GM12878 (cell line): ENCODE results near the gene FAM3B. TPM values are rescaled to one million over a fixed set of nuclear protein-coding genes. Genes with fewer than 3 reads are reported as not detected.

Source experiments
- ATAC-seq: fragments of 200-7000 bp; cut with Tn5 transposase; 3 replicates; pipeline ENCODE4 v1.9.1; 2020; ENCODE audit warnings: mild to moderate bottlenecking, moderate library complexity
- BruUV-seq: library from RNA; stranded (reverse); fragments of 400-500 nt; replicated peaks from 2 replicates; lab custom pipeline; 2021; lab: Mats Ljungman, UMichigan
- CTCF ChIA-PET: fragments of 300-600 bp; sonication (Branson Sonifier 250); formaldehyde crosslinking; extraction: SDS; loops from one replicate; lab custom pipeline; 2021; ENCODE audit warnings: inconsistent platforms; lab: Yijun Ruan, JAX
- POLR2A ChIA-PET: fragments of 350-600 bp; formaldehyde crosslinking; extraction: SDS; loops from one replicate; lab custom pipeline; 2021; ENCODE audit warnings: inconsistent platforms; lab: Charles Lee
- RAD21 ChIA-PET: fragments of 300-600 bp; sonication (Branson Sonifier 250); formaldehyde crosslinking; loops from one replicate; lab custom pipeline; 2023; ENCODE audit warnings: antibody characterized with exemption; ENCODE audit not compliant: unreplicated experiment; lab: Charles Lee
- SMC1A ChIA-PET: fragments of 300-600 bp; sonication (Branson Sonifier 250); formaldehyde crosslinking; loops from one replicate; lab custom pipeline; 2023; ENCODE audit not compliant: unreplicated experiment, uncharacterized antibody; lab: Charles Lee
- DNase-seq: peaks from one replicate; pipeline ENCODE4 v3.0.0-alpha.2; 2011; ENCODE audit warnings: low read depth, low spot score
- FAIRE-seq: peaks from 3 replicates; lab custom pipeline; 2011; peaks lifted over from hg19 to GRCh38; lab: Jason Lieb, UNC
- H2AFZ ChIP-seq: 2 replicates; pipeline ENCODE4 v1.6.0; 2011; ENCODE audit warnings: low read depth, low read length, control low read depth; ENCODE audit not compliant: control insufficient read depth
- H3K27ac ChIP-seq: 2 replicates; pipeline ENCODE4 v1.5.1; 2011; ENCODE audit warnings: control low read depth; ENCODE audit not compliant: control insufficient read depth, insufficient read depth
- H3K27me3 ChIP-seq, 2 experiments: replicated peaks in 1 of 2; 2 replicates each; pipeline versions ENCODE4 v1.6.0 to v1.6.1; 2011; ENCODE audit warnings: low read length in 1 of 2; ENCODE audit not compliant: control insufficient read depth in 2 of 2, insufficient read depth in 2 of 2
- H3K36me3 ChIP-seq, 2 experiments: 2 replicates each; pipeline ENCODE4 v1.5.1; 2011; ENCODE audit warnings: low read length in 1 of 2; ENCODE audit not compliant: control insufficient read depth in 2 of 2, insufficient read depth in 2 of 2
- H3K4me1 ChIP-seq: 2 replicates; pipeline ENCODE4 v1.6.1; 2011; ENCODE audit warnings: mild to moderate bottlenecking, low read length, moderate library complexity, mixed read lengths; ENCODE audit not compliant: control insufficient read depth, insufficient read depth
- H3K4me2 ChIP-seq: 2 replicates; pipeline ENCODE4 v1.6.0; 2011; ENCODE audit warnings: control low read depth; ENCODE audit not compliant: control insufficient read depth, insufficient read depth
- H3K4me3 ChIP-seq: fragments of 200-600 bp; sonication (generic); 2 replicates; pipeline ENCODE4 v1.5.1; 2016
- H3K79me2 ChIP-seq: 2 replicates; pipeline ENCODE4 v1.6.0; 2011; ENCODE audit warnings: low read length; ENCODE audit not compliant: control insufficient read depth, insufficient read depth
- H3K9ac ChIP-seq: 2 replicates; pipeline ENCODE4 v1.8.0; 2011; ENCODE audit warnings: low read length, control low read depth, mixed read lengths; ENCODE audit not compliant: control insufficient read depth, insufficient read depth
- H3K9me3 ChIP-seq: replicated peaks from 3 replicates; pipeline ENCODE4 v1.5.1; 2011; ENCODE audit warnings: mild to moderate bottlenecking, low read length; ENCODE audit not compliant: control insufficient read depth, insufficient read depth
- H4K20me1 ChIP-seq: 2 replicates; pipeline ENCODE4 v1.6.0; 2011; ENCODE audit not compliant: control insufficient read depth, insufficient read depth
- BCL11A ChIP-seq: IDR thresholded peaks from 2 replicates; pipeline ENCODE4 v1.6.1; 2011; ENCODE audit warnings: low read depth, low read length
- CHD1 ChIP-seq: IDR thresholded peaks from 2 replicates; pipeline ENCODE4 v1.6.1; 2012; ENCODE audit warnings: low read depth, low read length, improper control_type of control experiment
- CREB1 ChIP-seq: IDR thresholded peaks from 2 replicates; pipeline ENCODE4 v1.6.1; 2012; ENCODE audit warnings: low read depth, mild to moderate bottlenecking, inconsistent platforms
- DPF2 ChIP-seq: fragments of 450-650 bp; IDR thresholded peaks from 2 replicates; pipeline ENCODE4 v1.6.1; 2017; ENCODE audit warnings: mild to moderate bottlenecking
- KAT2A ChIP-seq: conservative IDR thresholded peaks from 2 replicates; pipeline ENCODE4 v1.6.1; 2011; ENCODE audit warnings: low read depth, low read length; ENCODE audit not compliant: control insufficient read depth
- NFIC ChIP-seq: IDR thresholded peaks from 2 replicates; pipeline ENCODE4 v1.6.1; 2012; ENCODE audit warnings: low read depth, mild to moderate bottlenecking, inconsistent platforms, low read length, moderate library complexity
- SMAD1 ChIP-seq: fragments of 450-650 bp; IDR thresholded peaks from 2 replicates; pipeline ENCODE4 v1.6.1; 2018; ENCODE audit warnings: mild to moderate bottlenecking, low read depth; ENCODE audit not compliant: partially characterized antibody
- TBL1XR1 ChIP-seq: IDR thresholded peaks from 2 replicates; pipeline ENCODE4 v1.6.1; 2012; ENCODE audit warnings: low read depth, low read length, improper control_type of control experiment
- WGBS: methylation state at CpG from one replicate; pipeline ENCODE4 v1.1.6; 2016; ENCODE audit warnings: low lambda C conversion rate; ENCODE audit not compliant: insufficient replicate concordance, insufficient coverage; ENCODE audit errors: missing lambda C conversion rate; 5-methylcytosine and 5-hydroxymethylcytosine counted together
- in situ Hi-C: fragments of 300-500 bp; cut with MboI; formaldehyde crosslinking; loops from 9 replicates; pipeline ENCODE4 v1.14.3; 2018; ENCODE audit warnings: mixed read lengths
- intact Hi-C: fragments of 100-400 bp; cut with micrococcal nuclease; formaldehyde crosslinking; loops from one replicate; pipeline ENCODE4 v1.14.2; 2022; ENCODE audit not compliant: unreplicated experiment
- polyA plus RNA-seq, 11 experiments: library from polyadenylated mRNA; depleted of rRNA in 4 of 11; unstranded in 6 of 11; stranded (reverse) in 5 of 11; fragments of >200 nt; fragmentation: Nextera tagmentation in 4 of 11; fragmentation: Illumina TruSeq in 1 of 11; extraction: Ambion mirVana in 4 of 11; extraction: Trizol in 1 of 11; gene quantifications; 1 replicate in 1 of 11; 2 replicates in 10 of 11; pipeline versions ENCODE4 v1.2.1 to v1.2.3, GENCODE V29; 2011 to 2016; ENCODE audit warnings: inconsistent platforms in 2 of 11, missing spikeins in 2 of 11, low read depth in 1 of 11
- total RNA-seq, 4 experiments: library from RNA; depleted of rRNA in 3 of 4; stranded (reverse); fragments of >200 nt in 3 of 4; fragmentation: Illumina TruSeq in 1 of 4; extraction: Trizol in 1 of 4; gene quantifications; 2 replicates each; pipeline versions ENCODE4 v1.2.1 to v1.2.3, GENCODE V29; 2013 to 2021
- TF ChIP-seq, protein P1 (sequence below): IDR thresholded peaks from 2 replicates; pipeline ENCODE4 v1.6.1; 2011; ENCODE audit warnings: borderline replicate concordance, low read depth, mild to moderate bottlenecking, moderate library complexity, mixed read lengths, low read length; ENCODE audit not compliant: insufficient read depth; ENCODE audit errors: extremely low read length
- TF ChIP-seq, protein P2 (sequence below): IDR thresholded peaks from 2 replicates; pipeline ENCODE4 v1.6.1; 2012; ENCODE audit warnings: low read depth, low read length, improper control_type of control experiment
- TF ChIP-seq, protein P3 (sequence below): fragments of 450-650 bp; IDR thresholded peaks from 2 replicates; pipeline ENCODE4 v1.6.1; 2018; ENCODE audit warnings: mild to moderate bottlenecking, low read depth, moderate library complexity; ENCODE audit not compliant: partially characterized antibody
- TF ChIP-seq, protein P4 (sequence below): fragments of 450-650 bp; IDR thresholded peaks from 2 replicates; pipeline ENCODE4 v1.6.1; 2017; ENCODE audit warnings: low read depth, mild to moderate bottlenecking, moderate library complexity

The FAM3B gene
- total and polyA plus RNA-seq, 10 of the 15 experiments (the other 5 are each of a cell fraction or from before 2014, with no cell fraction given), result 0.12 TPM; not detected in 9

DNA sequence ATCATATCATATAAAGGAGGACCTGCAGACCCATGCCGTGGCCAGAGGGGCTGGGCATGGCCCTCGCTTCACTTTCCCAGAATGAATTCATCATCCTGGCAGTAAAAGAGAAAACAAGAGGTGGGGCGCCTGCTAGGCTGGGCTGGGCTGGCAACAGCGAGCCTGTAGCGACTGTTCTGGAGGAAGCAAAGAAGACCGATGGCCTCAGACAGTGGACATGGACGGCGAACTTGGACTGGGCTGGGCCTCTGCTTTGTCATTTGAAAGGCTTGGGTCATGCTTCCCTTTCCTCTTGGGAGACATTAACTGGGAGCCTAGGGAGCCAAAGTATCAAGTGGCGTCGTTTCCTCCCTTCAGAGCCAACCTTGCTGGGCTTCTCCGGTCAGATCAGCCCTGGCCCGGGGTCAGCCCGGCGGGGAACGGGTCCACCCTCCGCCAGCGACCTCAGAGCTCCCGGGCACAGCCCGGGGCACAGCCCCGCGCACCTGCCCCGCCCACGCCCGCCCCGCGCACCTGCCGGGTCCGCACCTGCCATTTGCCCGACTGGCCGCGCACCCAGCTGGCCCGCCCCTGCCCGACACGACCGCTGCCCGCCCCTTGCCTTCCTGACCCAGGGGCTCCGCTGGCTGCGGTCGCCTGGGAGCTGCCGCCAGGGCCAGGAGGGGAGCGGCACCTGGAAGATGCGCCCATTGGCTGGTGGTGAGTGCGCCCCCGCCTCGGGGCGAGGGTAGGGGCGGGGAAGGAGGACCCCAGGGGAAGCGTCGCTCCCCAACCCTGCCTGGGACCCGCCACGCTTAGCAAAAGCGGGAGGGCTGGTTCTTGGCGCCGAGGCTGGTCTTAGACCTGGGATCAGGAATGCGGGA is at the start of gene FAM3B (continued):
- TF ChIP-seq, protein P1, sequence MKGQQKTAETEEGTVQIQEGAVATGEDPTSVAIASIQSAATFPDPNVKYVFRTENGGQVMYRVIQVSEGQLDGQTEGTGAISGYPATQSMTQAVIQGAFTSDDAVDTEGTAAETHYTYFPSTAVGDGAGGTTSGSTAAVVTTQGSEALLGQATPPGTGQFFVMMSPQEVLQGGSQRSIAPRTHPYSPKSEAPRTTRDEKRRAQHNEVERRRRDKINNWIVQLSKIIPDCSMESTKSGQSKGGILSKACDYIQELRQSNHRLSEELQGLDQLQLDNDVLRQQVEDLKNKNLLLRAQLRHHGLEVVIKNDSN, result no peak
- TF ChIP-seq BCL11A (no peak), NFIC (no peak), CHD1 (no peak), CREB1 (no peak)

DNA sequence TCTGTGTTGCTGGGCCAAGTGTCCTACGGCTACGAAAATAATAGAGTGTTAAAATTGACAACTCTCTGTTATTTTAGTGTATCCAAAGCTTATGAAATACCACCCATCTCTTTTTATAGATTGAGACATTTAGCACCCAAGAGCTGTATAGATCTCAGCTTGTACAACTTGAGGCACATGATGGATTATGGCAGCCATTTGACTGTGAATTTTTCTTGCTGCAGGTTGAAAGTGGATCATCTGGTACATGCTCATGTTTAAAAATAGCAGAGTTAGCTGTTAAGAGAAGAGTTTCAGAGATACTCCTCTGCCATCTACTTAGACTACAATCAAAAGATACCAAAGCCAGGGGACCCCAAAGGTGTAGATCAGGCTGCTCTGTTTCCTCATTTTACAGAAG is 49.3 kb upstream of the FAM3B start:
- no TSS peak for BruUV-seq
- H3K79me2 ChIP-seq, result no peaks in the 10 kb centered on the region
- TF ChIP-seq, protein P2, sequence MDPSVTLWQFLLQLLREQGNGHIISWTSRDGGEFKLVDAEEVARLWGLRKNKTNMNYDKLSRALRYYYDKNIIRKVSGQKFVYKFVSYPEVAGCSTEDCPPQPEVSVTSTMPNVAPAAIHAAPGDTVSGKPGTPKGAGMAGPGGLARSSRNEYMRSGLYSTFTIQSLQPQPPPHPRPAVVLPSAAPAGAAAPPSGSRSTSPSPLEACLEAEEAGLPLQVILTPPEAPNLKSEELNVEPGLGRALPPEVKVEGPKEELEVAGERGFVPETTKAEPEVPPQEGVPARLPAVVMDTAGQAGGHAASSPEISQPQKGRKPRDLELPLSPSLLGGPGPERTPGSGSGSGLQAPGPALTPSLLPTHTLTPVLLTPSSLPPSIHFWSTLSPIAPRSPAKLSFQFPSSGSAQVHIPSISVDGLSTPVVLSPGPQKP, result no peak
- TF ChIP-seq SMAD1 (no peak), KAT2A (no peak), TBL1XR1 (no peak), DPF2 (no peak)
- TF ChIP-seq, protein P3, sequence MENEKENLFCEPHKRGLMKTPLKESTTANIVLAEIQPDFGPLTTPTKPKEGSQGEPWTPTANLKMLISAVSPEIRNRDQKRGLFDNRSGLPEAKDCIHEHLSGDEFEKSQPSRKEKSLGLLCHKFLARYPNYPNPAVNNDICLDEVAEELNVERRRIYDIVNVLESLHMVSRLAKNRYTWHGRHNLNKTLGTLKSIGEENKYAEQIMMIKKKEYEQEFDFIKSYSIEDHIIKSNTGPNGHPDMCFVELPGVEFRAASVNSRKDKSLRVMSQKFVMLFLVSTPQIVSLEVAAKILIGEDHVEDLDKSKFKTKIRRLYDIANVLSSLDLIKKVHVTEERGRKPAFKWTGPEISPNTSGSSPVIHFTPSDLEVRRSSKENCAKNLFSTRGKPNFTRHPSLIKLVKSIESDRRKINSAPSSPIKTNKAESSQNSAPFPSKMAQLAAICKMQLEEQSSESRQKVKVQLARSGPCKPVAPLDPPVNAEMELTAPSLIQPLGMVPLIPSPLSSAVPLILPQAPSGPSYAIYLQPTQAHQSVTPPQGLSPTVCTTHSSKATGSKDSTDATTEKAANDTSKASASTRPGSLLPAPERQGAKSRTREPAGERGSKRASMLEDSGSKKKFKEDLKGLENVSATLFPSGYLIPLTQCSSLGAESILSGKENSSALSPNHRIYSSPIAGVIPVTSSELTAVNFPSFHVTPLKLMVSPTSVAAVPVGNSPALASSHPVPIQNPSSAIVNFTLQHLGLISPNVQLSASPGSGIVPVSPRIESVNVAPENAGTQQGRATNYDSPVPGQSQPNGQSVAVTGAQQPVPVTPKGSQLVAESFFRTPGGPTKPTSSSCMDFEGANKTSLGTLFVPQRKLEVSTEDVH, result no peak
- TF ChIP-seq, protein P4, sequence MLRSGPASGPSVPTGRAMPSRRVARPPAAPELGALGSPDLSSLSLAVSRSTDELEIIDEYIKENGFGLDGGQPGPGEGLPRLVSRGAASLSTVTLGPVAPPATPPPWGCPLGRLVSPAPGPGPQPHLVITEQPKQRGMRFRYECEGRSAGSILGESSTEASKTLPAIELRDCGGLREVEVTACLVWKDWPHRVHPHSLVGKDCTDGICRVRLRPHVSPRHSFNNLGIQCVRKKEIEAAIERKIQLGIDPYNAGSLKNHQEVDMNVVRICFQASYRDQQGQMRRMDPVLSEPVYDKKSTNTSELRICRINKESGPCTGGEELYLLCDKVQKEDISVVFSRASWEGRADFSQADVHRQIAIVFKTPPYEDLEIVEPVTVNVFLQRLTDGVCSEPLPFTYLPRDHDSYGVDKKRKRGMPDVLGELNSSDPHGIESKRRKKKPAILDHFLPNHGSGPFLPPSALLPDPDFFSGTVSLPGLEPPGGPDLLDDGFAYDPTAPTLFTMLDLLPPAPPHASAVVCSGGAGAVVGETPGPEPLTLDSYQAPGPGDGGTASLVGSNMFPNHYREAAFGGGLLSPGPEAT, result no peak
- H3K4me1 ChIP-seq, result no peaks in the 10 kb centered on the region
- DNase-seq (no peak), FAIRE-seq (no peak), ATAC-seq (no peak)
- WGBS, result 53% methylated on average over 2 of the region's 2 CpGs
- in situ Hi-C loops (no loop called here), intact Hi-C loops (no loop called here)
- ChIA-PET CTCF (interaction anchor here (1.5 kb wide), 1 partner anchor 16 kb away, joined by 4 read pairs; no protein-coding TSS in a partner anchor), POLR2A (no interaction called here), RAD21 (no interaction called here), SMC1A (interaction anchor here (0.7 to 3.9 kb wide), 2 partner anchors 15 to 80 kb away, joined by 3 to 15 read pairs; no protein-coding TSS in a partner anchor)
- no peaks in the 10 kb centered on the region for H3K27me3 ChIP-seq
- no peaks in the 10 kb centered on the region for H4K20me1 ChIP-seq
- no peaks in the 10 kb centered on the region for H3K9me3 ChIP-seq
- no peak overlapping the region for H3K9ac ChIP-seq
- no peaks in the 10 kb centered on the region for H3K36me3 ChIP-seq
- no peak overlapping the region for H3K4me2 ChIP-seq
- H2AFZ ChIP-seq, result no peak overlapping the region
- no peak overlapping the region for H3K4me3 ChIP-seq
- H3K27ac ChIP-seq, result no peak overlapping the region
